ENCODE data around the gene RPTOR.

DNA sequence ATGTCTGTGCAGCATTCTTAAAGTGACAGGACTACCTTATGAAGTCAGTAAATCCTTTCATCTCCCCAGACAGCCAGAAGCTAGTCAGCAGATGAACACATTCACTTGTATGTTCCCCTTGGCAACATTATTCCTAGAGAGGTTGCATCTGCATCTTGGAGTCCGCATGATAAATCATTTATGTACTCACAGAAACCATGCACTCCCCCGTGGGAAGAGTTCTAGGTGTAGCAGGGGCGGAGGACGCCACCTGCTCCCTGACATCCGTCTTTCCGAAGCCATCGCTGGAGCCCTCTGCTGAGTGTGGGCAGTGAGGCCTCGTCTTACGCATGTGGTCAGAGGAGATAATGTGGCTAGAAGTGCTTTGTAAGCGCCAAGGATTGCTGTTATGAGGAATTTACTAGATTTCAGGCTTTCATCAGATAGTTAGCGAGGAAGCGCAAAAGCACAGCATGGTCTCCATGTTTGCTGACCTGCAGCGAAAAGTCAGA lies 144.5 kb downstream of the RPTOR start:
- TF ChIP-seq, protein P1, sequence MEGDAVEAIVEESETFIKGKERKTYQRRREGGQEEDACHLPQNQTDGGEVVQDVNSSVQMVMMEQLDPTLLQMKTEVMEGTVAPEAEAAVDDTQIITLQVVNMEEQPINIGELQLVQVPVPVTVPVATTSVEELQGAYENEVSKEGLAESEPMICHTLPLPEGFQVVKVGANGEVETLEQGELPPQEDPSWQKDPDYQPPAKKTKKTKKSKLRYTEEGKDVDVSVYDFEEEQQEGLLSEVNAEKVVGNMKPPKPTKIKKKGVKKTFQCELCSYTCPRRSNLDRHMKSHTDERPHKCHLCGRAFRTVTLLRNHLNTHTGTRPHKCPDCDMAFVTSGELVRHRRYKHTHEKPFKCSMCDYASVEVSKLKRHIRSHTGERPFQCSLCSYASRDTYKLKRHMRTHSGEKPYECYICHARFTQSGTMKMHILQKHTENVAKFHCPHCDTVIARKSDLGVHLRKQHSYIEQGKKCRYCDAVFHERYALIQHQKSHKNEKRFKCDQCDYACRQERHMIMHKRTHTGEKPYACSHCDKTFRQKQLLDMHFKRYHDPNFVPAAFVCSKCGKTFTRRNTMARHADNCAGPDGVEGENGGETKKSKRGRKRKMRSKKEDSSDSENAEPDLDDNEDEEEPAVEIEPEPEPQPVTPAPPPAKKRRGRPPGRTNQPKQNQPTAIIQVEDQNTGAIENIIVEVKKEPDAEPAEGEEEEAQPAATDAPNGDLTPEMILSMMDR (IDR thresholded peaks at IDR 0.05): no peak
- TF ChIP-seq POLR2A (IDR thresholded peaks at IDR 0.05): no peak
